Esophagus (tissue), 2 donors: ENCODE measurements around the gene DRAP1. TPM values are rescaled to one million over a fixed set of nuclear protein-coding genes. Genes with fewer than 3 reads are reported as not detected.

Experiments used
- H3K27ac ChIP-seq, 2 donors: one replicate each; pipeline ENCODE4 v1.5.1; 2013; ENCODE audit warnings: low read depth in 2 of 2, mild to moderate bottlenecking in 2 of 2, inconsistent platforms in 1 of 2, low read length in 1 of 2, moderate library complexity in 1 of 2
- H3K27me3 ChIP-seq, 2 donors: one replicate each; pipeline ENCODE4 v1.6.1; 2013; ENCODE audit warnings: low read length in 2 of 2, control low read depth in 1 of 2, mild to moderate bottlenecking in 1 of 2; ENCODE audit not compliant: insufficient read depth in 2 of 2, control insufficient read depth in 1 of 2
- H3K36me3 ChIP-seq, 2 donors: one replicate each; pipeline ENCODE4 v1.6.1; 2013; ENCODE audit warnings: low read length in 1 of 2; ENCODE audit not compliant: control insufficient read depth in 2 of 2, insufficient read depth in 2 of 2
- H3K4me1 ChIP-seq, 2 donors: one replicate each; pipeline ENCODE4 v1.6.1; 2013; ENCODE audit warnings: low read length in 1 of 2; ENCODE audit not compliant: control insufficient read depth in 2 of 2, insufficient read depth in 2 of 2
- H3K4me3 ChIP-seq, 2 donors: one replicate each; pipeline ENCODE4 v1.5.1; 2013; ENCODE audit warnings: low read length in 2 of 2, mild to moderate bottlenecking in 2 of 2, low read depth in 1 of 2, moderate library complexity in 1 of 2
- H3K9me3 ChIP-seq, 2 donors: one replicate each; pipeline ENCODE4 v1.6.1; 2013; ENCODE audit warnings: mild to moderate bottlenecking in 2 of 2, low read depth in 1 of 2, low read length in 1 of 2, moderate library complexity in 1 of 2; ENCODE audit not compliant: control insufficient read depth in 2 of 2, insufficient read depth in 1 of 2
- WGBS, 2 donors: extraction: QIAGEN DNeasy Blood & Tissue Kit; methylation state at CpG; one replicate each; pipeline ENCODE4 v1.1.7; 2013; 5-methylcytosine and 5-hydroxymethylcytosine counted together
- polyA plus RNA-seq, 2 donors: library from polyadenylated mRNA; stranded (reverse); fragments of 200-250 nt; gene quantifications; one replicate each; pipeline ENCODE4 v1.2.3, GENCODE V29; 2013
- donor health status: healthy with polysubstance abuse.
- donor health status: Bipolar disorder and iron deficiency.

DRAP1 gene
- polyA plus RNA-seq, 2 donors, result 89.6 to 103 TPM

- no peaks in the 10 kb centered on the region for H3K27me3 ChIP-seq
- no peaks in the 10 kb centered on the region for H3K9me3 ChIP-seq
- no peak overlapping the region for H3K27ac ChIP-seq
- 57 to 66% methylated on average over 4 of the region's 4 CpGs for WGBS, 2 donors
- no peaks in the 10 kb centered on the region for H3K36me3 ChIP-seq
- H3K4me1 ChIP-seq, result peaks cover 0 to 6% of the 10 kb centered on the region in 2 donors
- H3K4me3 ChIP-seq, result no peak overlapping the region
These were observed 39.1 kb downstream of the DRAP1 start for GRCh38 chr11:65958291-65958690.

DNA sequence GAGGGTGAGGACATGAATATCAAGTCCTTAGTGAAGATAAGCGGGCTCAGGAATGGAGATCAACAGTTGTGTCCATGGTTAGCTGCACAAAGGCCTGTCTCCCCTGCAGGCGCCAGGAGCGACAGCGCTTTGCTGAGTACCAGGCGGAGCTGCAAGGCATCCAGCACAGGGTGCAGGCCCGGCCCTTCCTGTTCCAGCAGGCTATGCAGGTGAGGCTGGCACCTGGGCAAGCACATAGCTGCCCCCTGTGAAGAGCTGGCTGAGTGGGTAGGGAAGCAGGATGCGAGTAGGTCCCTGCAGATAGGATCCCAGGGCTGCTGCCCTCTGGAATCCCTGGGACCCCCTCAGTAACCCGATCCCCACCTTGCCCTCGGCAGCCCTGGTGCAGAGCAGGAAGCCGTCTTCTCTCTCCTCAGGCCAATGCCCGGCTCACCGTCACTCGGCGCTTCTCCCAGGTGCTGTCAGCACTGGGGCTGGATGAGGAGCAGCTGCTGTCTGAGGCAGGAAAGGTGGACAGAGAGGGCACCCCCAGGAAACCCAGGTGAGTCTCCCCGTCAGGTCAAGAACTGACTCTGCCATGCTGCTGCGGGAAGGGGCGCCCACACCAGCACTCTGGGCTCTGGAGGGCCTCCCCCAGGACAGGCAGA is 39.7 kb downstream of the DRAP1 start:
- Histone ChIP-seq H3K27ac (no peak overlapping the region), H3K4me3 (no peak overlapping the region), H3K36me3 (no peaks in the 10 kb centered on the region), H3K4me1 (peaks cover 0 to 6% of the 10 kb centered on the region in 2 donors), H3K27me3 (no peaks in the 10 kb centered on the region), H3K9me3 (no peaks in the 10 kb centered on the region)
- 75 to 79% methylated on average over 17 of the region's 17 CpGs for WGBS, 2 donors

DNA sequence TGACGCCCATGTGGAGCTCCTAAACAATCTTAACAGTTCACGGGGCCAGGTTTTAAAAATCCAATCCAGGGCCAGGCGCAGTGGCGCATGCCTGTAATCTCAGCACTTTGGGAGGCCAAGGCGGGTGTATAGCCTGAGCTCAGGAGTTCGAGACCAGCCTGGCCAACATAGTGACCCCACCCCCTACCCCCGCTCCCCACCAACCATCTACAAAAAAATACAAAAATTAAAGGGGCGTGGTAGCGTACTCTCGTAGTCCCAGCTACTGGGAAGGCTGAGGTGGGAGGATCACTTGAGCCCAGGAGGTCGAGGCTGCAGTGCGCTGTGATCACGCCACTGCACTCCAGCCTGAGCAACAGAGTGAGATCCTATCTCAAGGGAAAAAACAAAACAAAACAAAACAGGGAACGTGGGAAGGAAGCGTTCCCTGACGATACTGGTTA is 41.6 kb downstream of the DRAP1 start:
- Histone ChIP-seq H3K4me3 (peak overlapping the region; percentile 95 to 99), H3K4me1 (peaks cover 0 to 6% of the 10 kb centered on the region in 2 donors)
- 45 to 50% methylated on average over 16 of the region's 16 CpGs for WGBS, 2 donors

DNA sequence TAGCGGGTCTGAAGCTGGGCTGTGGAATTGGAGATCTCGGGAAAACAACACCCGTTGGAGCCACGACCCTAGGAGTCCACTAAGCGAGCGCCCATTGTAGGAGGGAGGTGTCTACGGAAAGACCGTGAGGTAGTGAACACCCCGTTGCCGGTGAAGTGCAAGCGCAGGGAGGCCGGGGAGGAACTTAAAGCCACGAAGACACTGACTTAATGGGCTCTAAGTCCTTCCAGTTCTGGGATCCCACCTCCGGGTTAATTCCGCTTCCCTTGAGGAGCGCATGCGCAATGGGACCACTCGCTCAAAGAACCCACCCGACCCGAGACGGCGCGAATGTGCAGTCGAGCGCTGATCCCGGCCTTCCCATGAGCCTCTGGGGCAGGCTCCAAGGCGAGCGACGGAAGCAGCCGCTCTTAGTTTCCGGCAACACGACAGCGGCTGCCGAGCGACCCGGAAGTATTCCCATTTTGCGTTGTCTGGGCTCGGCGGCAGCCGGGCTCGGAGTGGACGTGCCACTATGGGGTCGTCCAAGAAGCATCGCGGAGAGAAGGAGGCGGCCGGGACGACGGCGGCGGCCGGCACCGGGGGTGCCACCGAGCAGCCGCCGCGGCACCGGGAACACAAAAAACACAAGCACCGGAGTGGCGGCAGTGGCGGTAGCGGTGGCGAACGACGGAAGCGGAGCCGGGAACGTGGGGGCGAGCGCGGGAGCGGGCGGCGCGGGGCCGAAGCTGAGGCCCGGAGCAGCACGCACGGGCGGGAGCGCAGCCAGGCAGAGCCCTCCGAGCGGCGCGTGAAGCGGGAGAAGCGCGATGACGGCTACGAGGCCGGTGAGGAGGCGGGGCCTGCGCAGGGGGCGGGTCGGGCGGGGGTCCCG is 42.3 kb downstream of the DRAP1 start, which contains the start of gene SART1:
Gene SART1 (plus strand): TSS at position 468 of the 874 bp plus-strand sequence. CDS start 47 bp downstream, at position 515.
- H3K27me3 ChIP-seq, result no peaks in the 10 kb centered on the region
- H3K4me1 ChIP-seq, result peaks cover 0 to 6% of the 10 kb centered on the region in 2 donors
- peak within 1 kb of the TSS; percentile 95 to 99 for H3K4me3 ChIP-seq
- WGBS, 2 donors, result 1% methylated on average over 79 to 97 of the region's 97 CpGs
- peak within 1 kb of the TSS; percentile 88 to 97 for H3K27ac ChIP-seq
- no peaks in the 10 kb centered on the region for H3K9me3 ChIP-seq
- H3K36me3 ChIP-seq, result peaks cover 17 to 23% of the 10 kb centered on the region in 2 donors

More for the DNA sequence above, 41.6 kb downstream of the DRAP1 start:
- Histone ChIP-seq H3K27me3 (no peaks in the 10 kb centered on the region), H3K9me3 (no peaks in the 10 kb centered on the region), H3K27ac (peak overlapping the region; percentile 88 to 97), H3K36me3 (peaks cover 10 to 17% of the 10 kb centered on the region in 2 donors)

DNA sequence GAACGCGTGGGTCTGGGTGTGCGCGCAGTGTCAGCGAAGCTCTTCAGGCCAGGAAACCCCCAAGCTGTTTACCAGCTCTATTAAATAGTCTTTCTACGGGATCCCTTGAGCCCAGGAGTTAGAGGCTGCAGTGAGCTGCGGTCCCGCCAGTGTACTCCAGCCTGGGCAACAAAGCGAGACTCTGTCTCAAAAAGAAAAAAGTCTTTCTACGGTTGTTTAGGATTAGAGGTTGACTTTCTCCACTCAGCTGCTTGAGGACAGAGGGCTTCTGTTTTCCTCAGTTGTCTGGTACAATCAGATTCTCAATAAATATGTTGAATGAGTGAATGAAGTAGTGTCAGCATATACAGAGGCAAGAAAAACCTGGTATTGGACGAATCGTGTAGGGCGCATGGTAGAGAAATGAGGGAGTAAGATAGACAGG is 42.9 kb downstream of the DRAP1 start:
- WGBS, 2 donors, result 6 to 8% methylated on average over 13 of the region's 13 CpGs
- no peaks in the 10 kb centered on the region for H3K27me3 ChIP-seq
- peak overlapping the region; percentile 88 to 97 for H3K27ac ChIP-seq

GRCh38 chr11:65964906-65965305 is 45.7 kb downstream of the DRAP1 start:
- Histone ChIP-seq H3K9me3 (no peaks in the 10 kb centered on the region), H3K36me3 (peaks cover 25 to 46% of the 10 kb centered on the region in 2 donors), H3K4me3 (no peak overlapping the region), H3K27me3 (no peaks in the 10 kb centered on the region), H3K4me1 (peaks cover 0 to 8% of the 10 kb centered on the region in 2 donors), H3K27ac (no peak overlapping the region)
- WGBS, 2 donors, result 86 to 91% methylated on average over 10 of the region's 10 CpGs

More for the DNA sequence above, 42.9 kb downstream of the DRAP1 start:
- H3K4me1 ChIP-seq, result peaks cover 0 to 6% of the 10 kb centered on the region in 2 donors
- no peaks in the 10 kb centered on the region for H3K9me3 ChIP-seq
- H3K36me3 ChIP-seq, result peaks cover 19 to 29% of the 10 kb centered on the region in 2 donors
- peak overlapping the region; percentile 95 to 99 for H3K4me3 ChIP-seq

DNA sequence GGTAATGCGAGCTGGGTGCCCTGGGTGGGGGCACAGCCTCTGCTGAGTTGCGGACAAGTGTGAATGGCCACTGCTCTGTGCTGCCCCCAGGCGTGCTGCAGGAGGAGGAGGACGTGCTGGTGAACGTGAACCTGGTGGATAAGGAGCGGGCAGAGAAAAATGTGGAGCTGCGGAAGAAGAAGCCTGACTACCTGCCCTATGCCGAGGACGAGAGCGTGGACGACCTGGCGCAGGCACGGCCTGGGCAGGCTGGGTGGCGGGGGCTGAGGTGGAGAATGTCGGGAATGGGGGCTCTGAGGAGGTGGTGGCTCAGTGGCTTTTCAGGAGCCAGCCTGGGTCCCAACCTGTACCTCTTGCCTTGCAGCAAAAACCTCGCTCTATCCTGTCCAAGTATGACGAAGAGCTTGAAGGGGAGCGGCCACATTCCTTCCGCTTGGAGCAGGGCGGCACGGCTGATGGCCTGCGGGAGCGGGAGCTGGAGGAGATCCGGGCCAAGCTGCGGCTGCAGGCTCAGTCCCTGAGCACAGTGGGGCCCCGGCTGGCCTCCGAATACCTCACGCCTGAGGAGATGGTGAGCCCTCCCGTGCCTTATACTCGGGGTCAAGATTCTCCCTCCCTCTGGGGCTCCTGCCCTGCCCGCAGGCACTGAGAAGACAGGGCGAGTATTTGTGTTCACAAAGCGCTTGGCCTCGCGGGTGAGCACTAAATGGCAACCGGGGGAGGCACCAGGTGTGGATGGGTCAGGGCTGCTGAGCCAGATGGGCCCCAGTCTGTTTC is 46.9 kb downstream of the DRAP1 start:
- Histone ChIP-seq H3K4me3 (no peak overlapping the region), H3K27ac (no peak overlapping the region), H3K4me1 (peaks cover 0 to 8% of the 10 kb centered on the region in 2 donors), H3K36me3 (peaks cover 25 to 49% of the 10 kb centered on the region in 2 donors), H3K9me3 (no peaks in the 10 kb centered on the region), H3K27me3 (no peaks in the 10 kb centered on the region)
- 94% methylated on average over 36 of the region's 36 CpGs for whole genome bisulfite sequencing, 2 donors

GRCh38 chr11:65967329-65967934 is 48.2 kb downstream of the DRAP1 start:
- WGBS, 2 donors, result 91 to 93% methylated on average over 28 to 30 of the region's 30 CpGs
- Histone ChIP-seq H3K27ac (no peak overlapping the region), H3K36me3 (peaks cover 25 to 49% of the 10 kb centered on the region in 2 donors), H3K9me3 (no peaks in the 10 kb centered on the region), H3K4me1 (peaks cover 0 to 8% of the 10 kb centered on the region in 2 donors), H3K27me3 (no peaks in the 10 kb centered on the region), H3K4me3 (no peak overlapping the region)
